Keratinocyte (primary cell): Measurements from ENCODE around the gene FAM234A. TPM values are rescaled to one million over a fixed set of nuclear protein-coding genes. Genes with fewer than 3 reads are reported as not detected.

ENCODE experiments used
- DNase-seq: peaks from one replicate; pipeline ENCODE4 v3.0.0-alpha.2; 2011; ENCODE audit warnings: low read depth, missing footprints, low spot score
- FAIRE-seq: peaks from 2 replicates; lab custom pipeline; 2011; peaks lifted over from hg19 to GRCh38; lab: Jason Lieb, UNC
- H2AFZ ChIP-seq: 2 replicates; pipeline ENCODE4 v1.6.0; 2012; ENCODE audit warnings: low read length, control low read depth, inconsistent platforms; ENCODE audit not compliant: control insufficient read depth
- H3K27ac ChIP-seq: 2 replicates; pipeline ENCODE4 v1.5.1; 2011; ENCODE audit warnings: low read length; ENCODE audit not compliant: control insufficient read depth, insufficient read depth
- H3K27me3 ChIP-seq: 3 replicates; pipeline ENCODE4 v1.6.0; 2011; ENCODE audit warnings: low read length; ENCODE audit not compliant: control insufficient read depth, insufficient read depth; ENCODE audit errors: extremely low read depth
- H3K36me3 ChIP-seq, 2 experiments: 2 replicates in 1 of 2; 3 replicates in 1 of 2; pipeline ENCODE4 v1.5.1; 2011; ENCODE audit warnings: low read length in 2 of 2, mild to moderate bottlenecking in 1 of 2; ENCODE audit not compliant: control insufficient read depth in 2 of 2, insufficient read depth in 2 of 2; ENCODE audit errors: extremely low read depth in 1 of 2
- H3K4me1 ChIP-seq: 3 replicates; pipeline ENCODE4 v1.5.1; 2011; ENCODE audit warnings: low read length; ENCODE audit not compliant: control insufficient read depth, insufficient read depth; ENCODE audit errors: extremely low read depth
- H3K4me2 ChIP-seq: 3 replicates; pipeline ENCODE4 v1.6.0; 2011; ENCODE audit warnings: low read depth, low read length; ENCODE audit not compliant: control insufficient read depth, insufficient read depth; ENCODE audit errors: extremely low read depth
- H3K4me3 ChIP-seq, 3 experiments: fragments of 200-600 bp in 1 of 3; sonication (generic) in 1 of 3; 2 replicates in 2 of 3; 3 replicates in 1 of 3; pipeline ENCODE4 v1.5.1; 2011 to 2016; ENCODE audit warnings: low read length in 3 of 3, mild to moderate bottlenecking in 3 of 3, control low read depth in 2 of 3, inconsistent platforms in 1 of 3, low read depth in 1 of 3, mixed read lengths in 1 of 3, mixed run types in 1 of 3, moderate library complexity in 1 of 3; ENCODE audit not compliant: control insufficient read depth in 2 of 3, insufficient read depth in 2 of 3; ENCODE audit errors: extremely low read depth in 1 of 3
- H3K79me2 ChIP-seq: 2 replicates; pipeline ENCODE4 v1.6.0; 2012; ENCODE audit warnings: low read length; ENCODE audit not compliant: control insufficient read depth, insufficient read depth
- H3K9ac ChIP-seq: 3 replicates; pipeline ENCODE4 v1.6.0; 2011; ENCODE audit warnings: low read length; ENCODE audit not compliant: control insufficient read depth, insufficient read depth; ENCODE audit errors: extremely low read depth
- H3K9me1 ChIP-seq: 3 replicates; pipeline ENCODE4 v1.6.0; 2011; ENCODE audit warnings: low read length; ENCODE audit not compliant: control insufficient read depth, insufficient read depth; ENCODE audit errors: extremely low read depth
- H3K9me3 ChIP-seq: 2 replicates; pipeline ENCODE4 v1.5.1; 2012; ENCODE audit warnings: low read depth, low read length; ENCODE audit not compliant: control insufficient read depth
- H4K20me1 ChIP-seq: 3 replicates; pipeline ENCODE4 v1.6.0; 2011; ENCODE audit warnings: low read length; ENCODE audit not compliant: control insufficient read depth, insufficient read depth; ENCODE audit errors: extremely low read depth
- CTCF ChIP-seq, 3 experiments: IDR thresholded peaks in 1 of 3; conservative IDR thresholded peaks in 1 of 3; optimal IDR thresholded peaks in 1 of 3; 2 replicates in 2 of 3; 3 replicates in 1 of 3; pipeline versions ENCODE3 to v1.5.1; 2011; ENCODE audit warnings: low read length in 3 of 3, mild to moderate bottlenecking in 3 of 3, moderate library complexity in 2 of 3, control low read depth in 1 of 3, inconsistent platforms in 1 of 3; ENCODE audit not compliant: insufficient read depth in 2 of 3; ENCODE audit errors: extremely low read depth in 1 of 3
- EZH2 ChIP-seq: IDR thresholded peaks from one replicate; pipeline ENCODE4 v1.6.1; 2012; ENCODE audit warnings: inconsistent platforms, mild to moderate bottlenecking, low read length, moderate library complexity
- dilution Hi-C: fragments of 300-500 bp; cut with MboI; formaldehyde crosslinking; loops from one replicate; pipeline ENCODE4 v1.7.0; 2020; ENCODE audit warnings: low sequenced_read_pairs; ENCODE audit not compliant: extremely low pct_ligation_motif_present
- polyA plus RNA-seq, 5 experiments: library from polyadenylated mRNA; depleted of rRNA in 3 of 5; stranded (reverse) in 3 of 5; stranded (forward) in 1 of 5; unstranded in 1 of 5; fragments of >200 nt; gene quantifications; 1 replicate in 1 of 5; 2 replicates in 3 of 5; 3 replicates in 1 of 5; pipeline versions ENCODE4 v1.2.1 to v1.2.3, GENCODE V29; 2011 to 2012; ENCODE audit warnings: missing spikeins in 2 of 5, low read depth in 1 of 5, low replicate concordance in 1 of 5

The FAM234A gene
- polyA plus RNA-seq, 1 donor (not counting 4 experiments of a cell fraction or from before 2014, with no cell fraction given), result 18.3 TPM

DNA sequence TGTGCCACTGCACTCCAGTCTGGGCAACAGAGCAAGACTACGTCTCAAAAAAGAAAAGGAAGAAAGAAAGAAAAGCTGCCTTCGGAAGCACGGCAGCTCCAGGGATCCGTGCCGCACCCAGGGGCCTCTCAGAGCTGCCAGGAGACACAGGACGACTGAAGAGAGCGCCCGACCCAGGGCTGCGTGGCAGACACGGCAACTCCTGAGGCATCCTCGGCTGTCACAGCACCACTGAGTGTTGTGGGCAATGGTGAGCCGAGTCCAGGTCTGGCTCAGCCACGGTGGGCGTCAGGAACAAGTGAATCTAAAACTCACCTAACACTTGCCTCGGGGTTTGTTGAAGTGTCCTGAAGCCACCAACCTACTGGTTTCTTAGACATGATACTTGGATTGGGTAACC lies 77.1 kb downstream of the FAM234A start:
- Histone ChIP-seq H3K9ac (no peak overlapping the region), H3K9me1 (no peaks in the 10 kb centered on the region), H3K4me2 (no peak overlapping the region), H3K79me2 (peaks cover 37% of the 10 kb centered on the region), H3K27me3 (no peaks in the 10 kb centered on the region), H4K20me1 (peaks cover 9% of the 10 kb centered on the region), H2AFZ (no peak overlapping the region), H3K9me3 (no peaks in the 10 kb centered on the region), H3K27ac (no peak overlapping the region), H3K4me3 (no peak overlapping the region), H3K4me1 (no peaks in the 10 kb centered on the region), H3K36me3 (peaks cover 32 to 35% of the 10 kb centered on the region in 2 experiments)
- DNase-seq (no peak), FAIRE-seq (no peak)
- no peak for TF ChIP-seq EZH2
- dilution Hi-C loops, result no loop called here

- peaks cover 9% of the 10 kb centered on the region for H4K20me1 ChIP-seq
- H3K4me1 ChIP-seq, result no peaks in the 10 kb centered on the region
- TF ChIP-seq EZH2, result no peak
- no peak for TF ChIP-seq CTCF (optimal IDR thresholded peaks at IDR 0.05 in 1 of 3, IDR thresholded peaks at IDR 0.05 in 1 of 3, conservative IDR thresholded peaks at IDR 0.05 in 1 of 3; ENCODE audit: extremely low read depth in 1 of 3, insufficient read depth in 2 of 3, low read length in 3 of 3)
- dilution Hi-C loops, result no loop called here
- H3K4me3 ChIP-seq, result no peak overlapping the region
- DNase-seq (no peak), FAIRE-seq (no peak)
- no peaks in the 10 kb centered on the region for H3K27me3 ChIP-seq
- H2AFZ ChIP-seq, result no peak overlapping the region
- no peaks in the 10 kb centered on the region for H3K9me3 ChIP-seq
- H3K36me3 ChIP-seq, result peaks cover 26 to 34% of the 10 kb centered on the region in 2 experiments
- peaks cover 63% of the 10 kb centered on the region for H3K79me2 ChIP-seq
- no peak overlapping the region for H3K27ac ChIP-seq
- no peak overlapping the region for H3K9ac ChIP-seq
- no peaks in the 10 kb centered on the region for H3K9me1 ChIP-seq
- no peak overlapping the region for H3K4me2 ChIP-seq
These were observed 79.7 kb downstream of the FAM234A start for GRCh38 chr16:314351-314750.

DNA sequence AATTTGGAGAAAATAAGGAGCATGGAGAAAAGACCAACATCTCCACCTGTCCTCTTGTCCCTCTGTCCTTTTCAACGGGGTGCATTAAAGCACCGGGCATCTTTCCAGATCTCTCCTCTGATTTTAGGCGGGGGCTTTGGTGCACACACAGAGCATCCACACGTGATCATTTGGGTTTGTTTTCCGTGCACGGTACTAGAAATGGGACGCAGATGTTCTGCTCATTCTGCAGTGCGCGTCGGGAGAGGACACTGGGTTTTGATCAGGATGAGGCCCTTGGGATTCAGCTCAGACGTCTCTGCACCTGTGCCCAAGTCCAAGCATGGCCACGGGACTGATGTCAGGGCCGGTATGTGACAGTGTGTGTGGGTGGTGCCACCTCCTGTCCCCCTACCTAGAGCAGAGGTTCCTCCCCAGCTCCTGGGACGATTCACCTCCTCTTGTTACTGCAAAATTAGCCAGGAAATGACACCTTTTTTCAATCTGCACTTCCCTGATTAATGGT lies 80.2 kb downstream of the FAM234A start:
- Histone ChIP-seq H3K4me3 (no peak overlapping the region), H3K36me3 (peaks cover 22 to 34% of the 10 kb centered on the region in 2 experiments)
- no peak for TF ChIP-seq EZH2
- TF ChIP-seq CTCF (optimal IDR thresholded peaks at IDR 0.05 in 1 of 3, IDR thresholded peaks at IDR 0.05 in 1 of 3, conservative IDR thresholded peaks at IDR 0.05 in 1 of 3; ENCODE audit: extremely low read depth in 1 of 3, insufficient read depth in 2 of 3, low read length in 3 of 3), result no peak

More for the DNA sequence above, 80.2 kb downstream of the FAM234A start:
- no peaks in the 10 kb centered on the region for H3K27me3 ChIP-seq
- H3K9me1 ChIP-seq, result no peaks in the 10 kb centered on the region
- dilution Hi-C loops, result no loop called here
- H3K4me2 ChIP-seq, result no peak overlapping the region
- H4K20me1 ChIP-seq, result peaks cover 9% of the 10 kb centered on the region
- peaks cover 68% of the 10 kb centered on the region for H3K79me2 ChIP-seq
- H2AFZ ChIP-seq, result no peak overlapping the region
- no peaks in the 10 kb centered on the region for H3K4me1 ChIP-seq
- FAIRE-seq (no peak), DNase-seq (no peak)
- no peaks in the 10 kb centered on the region for H3K9me3 ChIP-seq
- no peak overlapping the region for H3K27ac ChIP-seq
- H3K9ac ChIP-seq, result no peak overlapping the region
